GM12801 (cell line): Measurements from ENCODE around the gene PRPF38A.

ENCODE experiments used
- TF ChIP-seq, protein P1 (sequence below): IDR thresholded peaks from one replicate; pipeline ENCODE4 v1.5.1; 2011; ENCODE audit warnings: control low read depth; ENCODE audit not compliant: insufficient read length; ENCODE audit errors: extremely low read depth

Gene PRPF38A, protein sequence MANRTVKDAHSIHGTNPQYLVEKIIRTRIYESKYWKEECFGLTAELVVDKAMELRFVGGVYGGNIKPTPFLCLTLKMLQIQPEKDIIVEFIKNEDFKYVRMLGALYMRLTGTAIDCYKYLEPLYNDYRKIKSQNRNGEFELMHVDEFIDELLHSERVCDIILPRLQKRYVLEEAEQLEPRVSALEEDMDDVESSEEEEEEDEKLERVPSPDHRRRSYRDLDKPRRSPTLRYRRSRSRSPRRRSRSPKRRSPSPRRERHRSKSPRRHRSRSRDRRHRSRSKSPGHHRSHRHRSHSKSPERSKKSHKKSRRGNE

DNA sequence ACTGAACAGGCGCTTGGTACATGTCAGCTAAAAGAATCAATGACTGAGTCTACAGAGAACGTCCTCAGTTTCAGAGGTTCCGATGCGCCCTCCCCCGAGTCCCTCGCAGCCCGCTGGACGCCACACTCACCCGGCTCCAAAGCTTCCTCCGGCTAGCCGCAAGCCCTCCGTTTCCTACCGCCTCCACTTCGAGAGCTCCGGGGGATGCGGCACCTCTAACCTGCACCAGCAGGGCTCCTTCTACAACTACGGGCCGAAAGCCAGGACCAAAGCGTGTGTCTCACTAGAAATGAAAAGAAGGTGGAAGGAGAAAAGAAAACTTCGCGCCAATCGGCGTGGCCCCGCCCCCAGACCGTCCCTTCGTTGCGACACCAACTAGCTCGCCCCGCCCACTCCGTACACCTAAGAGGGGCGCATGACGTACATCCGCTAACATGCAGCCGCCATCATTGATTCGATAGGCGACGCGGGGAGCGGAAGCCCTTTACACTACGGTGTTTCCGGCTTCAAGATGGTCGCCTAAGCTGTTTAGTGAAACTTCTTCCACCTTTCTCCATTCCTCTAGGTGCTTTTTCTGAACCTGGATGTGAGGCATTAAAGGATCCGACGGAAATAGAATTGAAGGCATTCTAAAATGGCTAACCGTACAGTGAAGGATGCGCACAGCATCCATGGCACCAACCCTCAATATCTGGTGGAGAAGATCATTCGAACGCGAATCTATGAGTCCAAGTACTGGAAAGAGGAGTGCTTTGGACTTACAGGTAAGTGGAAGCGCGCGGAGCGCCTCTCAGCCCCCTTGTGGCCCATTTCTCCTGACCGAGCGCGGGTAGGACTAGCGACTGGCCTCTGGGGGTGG, at the start of gene PRPF38A, which contains the start of gene ORC1:
TSS of gene PRPF38A (plus strand) at position 487 of the 859 bp plus-strand sequence. CDS start at position 635, 148 bp downstream.
TSS of gene ORC1 (minus strand) at position 308 of the 859 bp plus-strand sequence. CDS start 2,200 bp downstream, outside the sequence.
- TF ChIP-seq, protein P1, sequence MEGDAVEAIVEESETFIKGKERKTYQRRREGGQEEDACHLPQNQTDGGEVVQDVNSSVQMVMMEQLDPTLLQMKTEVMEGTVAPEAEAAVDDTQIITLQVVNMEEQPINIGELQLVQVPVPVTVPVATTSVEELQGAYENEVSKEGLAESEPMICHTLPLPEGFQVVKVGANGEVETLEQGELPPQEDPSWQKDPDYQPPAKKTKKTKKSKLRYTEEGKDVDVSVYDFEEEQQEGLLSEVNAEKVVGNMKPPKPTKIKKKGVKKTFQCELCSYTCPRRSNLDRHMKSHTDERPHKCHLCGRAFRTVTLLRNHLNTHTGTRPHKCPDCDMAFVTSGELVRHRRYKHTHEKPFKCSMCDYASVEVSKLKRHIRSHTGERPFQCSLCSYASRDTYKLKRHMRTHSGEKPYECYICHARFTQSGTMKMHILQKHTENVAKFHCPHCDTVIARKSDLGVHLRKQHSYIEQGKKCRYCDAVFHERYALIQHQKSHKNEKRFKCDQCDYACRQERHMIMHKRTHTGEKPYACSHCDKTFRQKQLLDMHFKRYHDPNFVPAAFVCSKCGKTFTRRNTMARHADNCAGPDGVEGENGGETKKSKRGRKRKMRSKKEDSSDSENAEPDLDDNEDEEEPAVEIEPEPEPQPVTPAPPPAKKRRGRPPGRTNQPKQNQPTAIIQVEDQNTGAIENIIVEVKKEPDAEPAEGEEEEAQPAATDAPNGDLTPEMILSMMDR = no peak

DNA sequence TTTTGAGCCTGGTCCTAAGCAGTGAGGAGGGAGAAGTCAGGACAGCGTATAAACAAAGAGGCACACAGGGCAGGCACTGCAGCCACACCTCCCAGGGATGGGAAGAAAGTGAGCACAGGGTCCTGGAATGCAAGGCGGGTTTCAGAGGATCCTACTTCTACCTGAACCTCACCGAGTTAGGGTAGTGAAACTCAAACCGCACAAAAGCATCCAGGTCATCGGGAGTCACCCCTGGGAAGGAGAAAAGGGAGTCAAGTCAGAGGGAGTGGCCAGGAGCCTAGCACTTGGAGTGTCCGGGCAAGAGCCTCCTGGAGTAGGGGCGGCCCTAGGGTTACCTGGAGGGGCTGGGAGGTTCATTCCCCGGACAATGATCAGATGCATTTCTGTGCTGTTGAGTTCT, 49.0 kb upstream of the PRPF38A start:
- TF ChIP-seq, protein P1 = no peak

DNA sequence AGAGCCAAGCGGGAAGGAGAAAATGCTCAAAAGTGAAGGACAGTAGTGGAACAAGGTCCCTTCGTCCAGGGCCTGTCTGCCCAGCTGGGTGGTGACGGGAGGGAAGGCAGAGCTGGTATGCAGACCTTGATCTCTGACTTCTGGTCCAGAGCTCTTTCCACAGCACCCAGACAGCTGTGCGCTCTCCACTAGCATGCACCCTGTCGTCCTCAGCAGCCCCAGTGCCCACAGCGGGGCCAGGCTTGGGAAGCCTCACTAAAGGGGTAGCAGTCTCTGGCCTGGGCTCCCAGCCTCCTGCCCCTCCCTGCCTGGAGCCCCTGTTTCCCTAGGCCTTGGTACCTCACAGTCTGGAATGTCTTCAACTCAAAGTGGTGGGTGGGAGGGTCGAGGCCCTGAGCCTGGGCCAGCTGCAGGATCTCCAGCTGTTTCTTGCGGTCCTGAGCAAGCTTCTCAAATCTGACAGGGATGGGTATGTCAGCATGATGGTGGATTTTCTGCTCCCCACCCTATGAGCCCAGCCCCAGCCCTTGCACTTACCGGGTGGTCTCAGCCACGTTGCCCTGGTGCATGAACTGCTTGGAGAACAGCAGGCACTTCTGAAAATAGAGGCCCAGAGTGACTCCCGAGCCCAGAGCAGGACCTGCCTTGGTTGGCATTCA, 48.4 kb upstream of the PRPF38A start:
- TF ChIP-seq, protein P1 = no peak

DNA sequence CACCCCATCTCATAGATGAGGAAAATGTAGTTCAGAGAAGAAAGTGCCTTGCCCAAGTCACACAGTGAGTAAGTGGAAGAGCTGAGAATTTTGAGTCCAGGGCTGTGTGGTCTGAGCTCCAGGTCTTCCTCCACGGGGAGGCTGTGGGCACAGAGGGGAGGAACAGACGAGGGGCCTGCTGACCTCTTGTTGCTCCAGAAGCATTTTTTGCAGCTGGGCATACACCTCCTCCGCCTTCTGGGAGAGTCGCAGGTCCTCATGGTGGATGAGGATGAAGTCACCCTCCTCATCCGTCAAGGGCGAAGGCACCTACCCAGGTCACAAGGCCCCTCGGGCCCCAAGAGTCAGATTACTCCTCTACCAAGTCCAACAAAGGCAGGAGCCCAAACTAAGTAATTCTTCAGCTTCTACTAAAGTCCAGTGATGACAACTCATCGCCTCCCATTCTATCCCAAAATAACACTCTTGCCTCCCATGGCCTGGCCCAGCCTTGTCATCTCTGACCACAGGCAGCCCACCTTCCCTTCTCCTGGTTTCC, 47.5 kb upstream of the PRPF38A start:
- TF ChIP-seq, protein P1 = no peak

DNA sequence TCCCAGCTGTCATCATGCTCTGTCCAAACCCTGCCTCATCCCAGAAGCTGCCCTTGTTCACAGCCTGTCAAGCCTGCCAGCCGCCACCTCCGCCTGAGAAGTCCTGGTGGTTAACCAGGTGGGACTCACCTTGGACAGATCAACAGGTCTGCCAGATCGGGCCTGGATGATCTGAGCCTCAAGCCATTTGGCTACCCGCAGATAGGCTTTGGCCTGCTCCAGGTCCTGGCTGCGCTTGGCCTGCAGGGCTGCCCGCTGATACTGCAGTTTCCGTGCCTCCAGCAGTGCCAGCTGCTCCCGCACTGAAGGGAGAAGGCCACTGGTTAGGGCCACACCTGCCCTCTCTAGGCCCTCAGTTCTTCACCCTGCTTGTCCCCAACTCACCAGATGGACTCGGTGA, 47.0 kb upstream of the PRPF38A start:
- TF ChIP-seq, protein P1 = no peak

DNA sequence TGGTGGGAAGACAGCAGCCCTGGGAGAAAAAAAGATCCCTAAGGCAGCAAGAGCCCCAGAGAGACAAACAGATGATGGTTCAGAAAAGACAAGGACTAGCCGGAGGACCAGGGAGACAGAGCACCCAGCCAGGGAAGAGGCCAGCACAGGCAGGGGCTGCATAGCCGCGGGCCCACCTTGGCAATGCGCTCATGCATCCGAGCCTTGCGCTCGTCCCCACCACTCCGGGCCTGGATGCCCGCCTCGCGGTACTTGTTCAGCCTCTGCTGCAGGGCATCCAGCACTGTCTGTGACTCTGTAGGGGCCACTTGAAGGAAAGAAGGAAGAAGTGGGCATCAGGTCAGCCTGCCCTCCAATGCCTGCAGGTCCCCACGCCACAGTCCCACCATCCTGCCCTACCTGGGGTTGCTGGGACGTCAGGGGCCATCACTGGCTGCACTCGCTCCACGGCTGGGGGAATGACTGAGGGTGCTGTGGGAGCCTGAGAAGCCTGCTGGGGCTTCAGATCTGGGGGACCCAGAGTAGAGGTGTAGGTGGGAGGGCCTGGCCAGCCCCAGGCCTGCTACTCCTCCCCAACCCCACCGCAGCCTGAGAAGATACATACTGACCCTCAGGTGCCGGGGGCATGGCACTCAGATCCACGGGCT, 45.4 kb upstream of the PRPF38A start:
- TF ChIP-seq, protein P1 = no peak
